H54 (cell line): ENCODE measurements around the gene HECTD2.
"Not testable (repeated sequence)": the region's sequence is repeated elsewhere in the genome, so short reads cannot be mapped to it uniquely, and the experiment has no call there.

ENCODE experiments used
- DNase-seq: peaks from one replicate; pipeline ENCODE4 v3.0.0; 2011; ENCODE audit warnings: low spot score, mixed read lengths; ENCODE audit not compliant: insufficient read length
- FAIRE-seq: peaks from 3 replicates; lab custom pipeline; 2011; peaks lifted over from hg19 to GRCh38; lab: Jason Lieb, UNC
- POLR2A ChIP-seq: IDR thresholded peaks from 2 replicates; pipeline ENCODE4 v1.6.1; 2011; ENCODE audit warnings: low read depth, mild to moderate bottlenecking, low read length

HECTD2 gene

GRCh38 chr10:91389636-91390512, 20.3 kb upstream of the HECTD2 start:
- peak; percentile 100 for FAIRE-seq
- TF ChIP-seq POLR2A: no peak
- no peak for DNase-seq

DNA sequence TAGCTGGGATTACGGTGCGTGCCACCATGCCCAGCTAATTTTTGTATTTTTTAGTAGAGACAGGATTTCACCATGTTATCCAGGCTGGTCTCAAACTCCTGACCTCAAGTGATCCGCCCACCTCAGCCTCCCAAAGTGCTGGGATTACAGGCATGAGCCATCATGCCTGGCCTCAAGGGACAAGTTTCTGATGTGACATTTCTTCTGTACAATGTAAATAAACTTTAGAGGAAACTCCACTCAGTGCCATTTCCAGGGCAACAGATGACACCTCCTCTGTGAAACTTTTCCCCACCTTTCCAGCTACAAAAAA, 19.7 kb upstream of the HECTD2 start:
- not testable (repeated sequence) for DNase-seq, FAIRE-seq

DNA sequence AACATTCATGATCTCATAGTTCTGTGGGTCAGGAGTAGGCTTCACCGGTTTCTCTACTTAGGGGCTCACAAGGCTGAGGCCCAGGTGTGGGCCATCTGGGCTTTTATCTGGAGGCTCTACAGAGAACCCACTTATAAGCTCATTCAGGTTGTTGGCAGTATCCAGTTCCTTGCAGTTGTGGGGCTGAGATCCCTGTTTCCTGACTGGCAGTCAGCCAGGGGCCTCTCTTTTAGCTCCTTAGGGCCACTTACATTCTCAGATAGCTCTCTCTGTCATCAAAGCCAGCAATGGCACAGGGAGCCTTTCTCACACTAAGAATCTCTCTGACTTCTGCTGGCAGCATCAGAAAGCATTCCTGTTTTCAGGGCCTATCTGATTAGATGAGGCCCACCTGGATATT, 18.2 kb upstream of the HECTD2 start:
- no peak for FAIRE-seq
- DNase-seq: no peak
- no peak for TF ChIP-seq POLR2A

GRCh38 chr10:91406322-91406721, 3.8 kb upstream of the HECTD2 start:
- FAIRE-seq (no peak), DNase-seq (no peak)
- TF ChIP-seq POLR2A: no peak

DNA sequence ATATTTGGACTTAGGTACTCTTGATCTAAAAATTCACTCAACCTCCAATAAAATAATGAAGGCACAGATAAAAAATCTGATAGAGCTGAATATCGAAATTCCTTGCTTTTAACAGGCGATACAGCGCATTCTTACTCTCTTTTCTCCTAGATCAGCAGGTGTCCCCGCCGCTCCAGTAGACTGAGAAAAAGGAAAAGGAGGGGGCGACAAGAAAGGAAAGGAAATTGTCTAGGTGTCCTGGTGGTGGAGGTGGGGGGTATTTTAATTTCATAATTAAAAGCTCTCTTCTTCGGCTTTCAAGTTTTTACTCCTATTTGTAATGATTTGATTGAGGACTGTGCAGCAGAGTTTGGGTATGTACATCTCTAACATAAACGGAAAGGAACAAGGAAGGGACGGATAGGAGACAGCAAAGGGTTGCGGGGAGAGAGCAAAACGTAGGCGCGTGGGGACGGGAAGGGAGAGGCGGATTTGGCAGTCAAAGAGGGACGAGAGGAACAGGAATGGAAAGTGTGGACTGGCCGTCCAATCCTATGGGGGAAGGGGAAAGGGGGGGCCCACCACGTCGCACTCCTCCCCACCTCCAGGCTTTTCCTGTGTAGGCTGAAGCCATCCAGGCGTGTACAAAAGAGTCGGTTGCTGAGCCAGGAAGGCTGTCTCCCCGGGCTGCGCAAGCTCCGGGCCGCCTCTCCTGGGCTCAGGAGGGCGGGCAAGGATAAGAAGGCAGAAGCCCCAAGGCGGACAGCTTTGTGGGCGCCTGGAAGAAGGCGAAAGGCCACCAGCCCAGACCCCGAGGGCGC, 875 bp upstream of the HECTD2 start:
- peak; percentile 98 for FAIRE-seq

GRCh38 chr10:91410638-91411371, 661 bp downstream of the HECTD2 start:
- DNase-seq: peak; percentile 52

More for the DNA sequence above, 875 bp upstream of the HECTD2 start:
- peak; percentile 74; the same call in 1 of the 2 replicates for TF ChIP-seq POLR2A
- DNase-seq: peak; percentile 87

DNA sequence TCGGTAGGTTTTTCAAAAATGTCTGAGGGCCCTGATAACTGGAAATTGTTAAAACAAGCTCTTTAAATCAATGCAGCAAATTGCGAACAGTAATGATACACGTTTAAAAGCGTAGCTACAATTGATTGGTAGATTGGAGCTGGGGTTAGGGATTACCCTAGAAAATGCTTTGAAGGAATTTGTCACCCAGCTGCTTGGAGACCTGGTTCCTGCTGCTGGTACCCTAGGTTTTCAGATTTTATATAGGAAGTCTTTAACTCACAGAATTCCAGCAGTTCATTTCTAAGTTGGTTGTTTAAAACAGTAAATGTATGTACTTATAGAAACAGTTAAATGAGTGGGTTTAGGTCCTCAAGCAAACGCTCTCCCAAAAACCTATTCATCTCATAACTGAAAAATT, 1.5 kb downstream of the HECTD2 start:
- no peak for TF ChIP-seq POLR2A
- DNase-seq (no peak), FAIRE-seq (peak; percentile 69)

More at GRCh38 chr10:91410638-91411371, 661 bp downstream of the HECTD2 start:
- FAIRE-seq: peak; percentile 86
- no peak for TF ChIP-seq POLR2A

GRCh38 chr10:91412354-91413087, 2.4 kb downstream of the HECTD2 start:
- FAIRE-seq (peak; percentile 50), DNase-seq (no peak)
- no peak for TF ChIP-seq POLR2A

- FAIRE-seq (no peak), DNase-seq (no peak)
- TF ChIP-seq POLR2A: no peak
Observed at GRCh38 chr10:91415816-91416215, 5.7 kb downstream of the HECTD2 start.

DNA sequence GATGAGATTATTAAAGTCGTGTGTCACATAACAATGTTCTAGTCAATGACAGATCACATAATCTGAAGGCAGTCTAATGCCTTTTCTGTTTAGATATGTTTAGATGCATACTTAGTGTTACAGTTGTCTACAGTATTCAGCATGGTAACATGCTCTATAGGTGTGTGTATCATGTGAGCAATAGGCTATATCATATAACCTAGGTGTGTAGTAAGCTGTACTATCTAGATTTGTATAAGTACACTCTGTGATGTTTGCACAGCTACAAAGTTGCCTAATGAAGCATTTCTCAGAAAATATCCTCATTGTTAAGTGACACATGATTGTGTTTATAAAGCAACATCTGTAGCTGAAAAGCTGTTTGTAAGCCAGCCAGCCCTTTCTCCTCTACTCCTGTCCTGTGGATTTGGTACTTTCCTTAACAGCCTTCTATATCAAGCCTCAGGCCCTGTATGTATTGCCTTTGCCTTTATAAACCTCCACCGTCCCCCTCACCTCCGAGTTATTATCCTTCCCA, 6.3 kb downstream of the HECTD2 start:
- no peak for DNase-seq
- TF ChIP-seq POLR2A: no peak

DNA sequence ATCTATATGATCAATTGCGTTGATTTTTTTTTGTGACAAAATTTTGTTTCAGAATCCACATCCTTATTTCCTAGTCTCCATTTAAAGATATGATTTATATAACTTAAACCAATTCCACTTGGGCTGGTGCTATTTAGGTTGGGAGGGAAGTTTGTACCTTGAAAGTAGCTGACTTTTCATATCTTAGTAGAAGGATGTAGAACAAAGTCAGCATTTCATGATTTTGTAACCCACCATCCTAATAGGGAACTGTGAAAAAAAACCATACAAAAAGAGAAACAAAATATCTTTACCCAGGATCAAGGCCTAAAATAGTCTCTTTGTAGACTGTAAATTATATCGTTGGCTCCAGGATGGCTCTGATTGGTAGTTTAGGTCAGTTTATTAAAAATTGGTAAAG, 8.3 kb downstream of the HECTD2 start:
- FAIRE-seq (peak; percentile 64), DNase-seq (no peak)
- TF ChIP-seq POLR2A: no peak

More for the DNA sequence above, 6.3 kb downstream of the HECTD2 start:
- peak; percentile 92 for FAIRE-seq

DNA sequence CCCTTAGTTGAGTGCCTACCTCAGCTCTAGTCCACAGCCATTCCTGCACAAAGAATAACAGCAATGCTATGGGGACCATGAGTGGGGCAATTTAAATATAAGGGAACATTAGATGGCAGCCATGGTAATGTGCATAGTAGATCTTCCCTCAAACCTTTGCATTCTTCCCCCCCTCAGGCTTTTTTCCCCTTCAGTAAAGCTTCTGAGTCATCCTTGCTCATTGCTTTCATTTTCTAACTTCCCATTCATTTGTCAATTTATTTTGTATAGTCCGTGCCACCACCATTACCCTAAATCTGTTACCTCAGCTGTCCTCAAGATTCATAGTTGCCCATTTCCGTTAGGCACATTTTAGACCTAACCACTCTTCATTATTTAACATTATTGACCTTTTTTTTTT, 10.7 kb downstream of the HECTD2 start:
- TF ChIP-seq POLR2A: no peak
- FAIRE-seq (peak; percentile 98), DNase-seq (no peak)

DNA sequence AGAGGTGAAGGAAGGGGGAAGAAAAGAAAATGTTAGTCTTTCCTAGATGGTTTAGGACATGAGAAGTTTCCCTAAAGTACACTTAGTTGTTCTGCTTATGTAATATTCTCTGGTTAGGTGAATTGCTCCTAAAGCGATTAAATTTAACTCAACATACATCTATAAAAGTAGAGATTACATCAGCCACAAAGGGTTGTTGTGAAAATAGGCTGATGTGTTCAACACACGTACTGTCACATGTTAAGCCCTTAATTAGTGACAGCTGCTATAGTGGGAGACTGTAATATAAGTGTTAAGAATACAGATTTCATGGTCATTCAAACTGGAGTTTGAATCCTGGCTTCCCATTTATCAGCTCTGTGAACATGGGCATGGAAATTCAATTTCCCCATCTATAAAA, 12.8 kb downstream of the HECTD2 start:
- TF ChIP-seq POLR2A: no peak
- DNase-seq: no peak
- peak; percentile 90 for FAIRE-seq
